Chondrocyte (in vitro differentiated cells): ENCODE results near the gene GNAI2. TPM values are rescaled to one million over a fixed set of nuclear protein-coding genes. Genes with fewer than 3 reads are reported as not detected.

Experiments
- DNase-seq: peaks from one replicate; pipeline ENCODE4 v3.0.0; 2021; ENCODE audit warnings: mixed read lengths, low spot score
- H3K27ac Mint-ChIP-seq: one replicate; pipeline ENCODE4 v1.8.0; 2021; ENCODE audit warnings: mild to moderate bottlenecking, moderate library complexity, mixed read lengths; ENCODE audit not compliant: unreplicated experiment
- H3K27me3 Mint-ChIP-seq: 2 replicates; pipeline ENCODE4 v1.8.0; 2021; ENCODE audit warnings: low read depth, mixed read lengths
- H3K36me3 Mint-ChIP-seq: 2 replicates; pipeline ENCODE4 v1.8.0; 2021; ENCODE audit warnings: low read depth, mixed read lengths
- H3K4me1 Mint-ChIP-seq: 2 replicates; pipeline ENCODE4 v1.8.0; 2021; ENCODE audit warnings: low read depth, mild to moderate bottlenecking, mixed read lengths
- H3K4me3 Mint-ChIP-seq: one replicate; pipeline ENCODE4 v1.8.0; 2021; ENCODE audit warnings: mild to moderate bottlenecking, moderate library complexity, mixed read lengths; ENCODE audit not compliant: unreplicated experiment
- H3K9me3 Mint-ChIP-seq: 2 replicates; pipeline ENCODE4 v1.8.0; 2021; ENCODE audit warnings: low read depth, mixed read lengths
- total RNA-seq: library from RNA; stranded (reverse); gene quantifications from 3 replicates; pipeline ENCODE4 v1.2.1, GENCODE V29; 2021
- TF ChIP-seq, protein P1 (sequence below): fragments of 200-600 bp; sonication (generic); IDR thresholded peaks from 2 replicates; pipeline ENCODE4 v1.5.0; 2021; ENCODE audit warnings: antibody characterized with exemption, mild to moderate bottlenecking, moderate library complexity

GNAI2 gene
- total RNA-seq, 1 donor from 2014 or later, result 444 TPM

DNA sequence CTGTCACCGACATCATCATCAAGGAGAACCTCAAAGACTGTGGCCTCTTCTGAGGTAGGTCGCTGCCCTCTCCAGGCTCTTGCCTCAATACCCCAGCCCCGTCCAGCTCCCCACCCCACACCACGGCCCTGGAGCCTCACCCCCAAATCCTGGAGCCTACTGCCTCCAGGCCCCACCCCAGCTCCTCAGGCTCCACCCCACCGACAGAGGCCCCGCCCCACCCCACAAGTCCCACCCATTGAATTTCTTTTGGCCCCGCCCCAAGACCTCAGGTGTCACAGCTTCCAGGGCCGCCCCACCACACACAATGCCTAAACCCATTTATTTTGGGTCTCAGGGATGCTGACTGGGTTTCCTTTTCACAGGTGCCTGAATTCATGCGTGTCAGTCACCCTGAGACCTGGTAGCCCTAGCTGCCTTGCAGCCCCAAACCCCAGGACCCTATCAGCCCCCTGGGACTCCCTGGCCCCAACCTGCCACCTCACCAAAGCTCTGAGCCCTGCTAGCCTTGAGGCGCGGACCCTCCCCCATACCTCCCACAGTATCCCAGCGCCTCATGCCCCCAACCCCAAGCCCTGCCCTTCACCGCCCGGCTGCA, 41.0 kb upstream of the GNAI2 start:
- Mint-ChIP-seq H3K4me1 (no peaks in the 10 kb centered on the region), H3K27ac (no peak overlapping the region), H3K4me3 (no peak overlapping the region), H3K36me3 (no peaks in the 10 kb centered on the region), H3K9me3 (no peaks in the 10 kb centered on the region), H3K27me3 (peaks cover 5% of the 10 kb centered on the region)
- no peak for DNase-seq
- TF ChIP-seq, protein P1, sequence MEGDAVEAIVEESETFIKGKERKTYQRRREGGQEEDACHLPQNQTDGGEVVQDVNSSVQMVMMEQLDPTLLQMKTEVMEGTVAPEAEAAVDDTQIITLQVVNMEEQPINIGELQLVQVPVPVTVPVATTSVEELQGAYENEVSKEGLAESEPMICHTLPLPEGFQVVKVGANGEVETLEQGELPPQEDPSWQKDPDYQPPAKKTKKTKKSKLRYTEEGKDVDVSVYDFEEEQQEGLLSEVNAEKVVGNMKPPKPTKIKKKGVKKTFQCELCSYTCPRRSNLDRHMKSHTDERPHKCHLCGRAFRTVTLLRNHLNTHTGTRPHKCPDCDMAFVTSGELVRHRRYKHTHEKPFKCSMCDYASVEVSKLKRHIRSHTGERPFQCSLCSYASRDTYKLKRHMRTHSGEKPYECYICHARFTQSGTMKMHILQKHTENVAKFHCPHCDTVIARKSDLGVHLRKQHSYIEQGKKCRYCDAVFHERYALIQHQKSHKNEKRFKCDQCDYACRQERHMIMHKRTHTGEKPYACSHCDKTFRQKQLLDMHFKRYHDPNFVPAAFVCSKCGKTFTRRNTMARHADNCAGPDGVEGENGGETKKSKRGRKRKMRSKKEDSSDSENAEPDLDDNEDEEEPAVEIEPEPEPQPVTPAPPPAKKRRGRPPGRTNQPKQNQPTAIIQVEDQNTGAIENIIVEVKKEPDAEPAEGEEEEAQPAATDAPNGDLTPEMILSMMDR, result peak; percentile 3

DNA sequence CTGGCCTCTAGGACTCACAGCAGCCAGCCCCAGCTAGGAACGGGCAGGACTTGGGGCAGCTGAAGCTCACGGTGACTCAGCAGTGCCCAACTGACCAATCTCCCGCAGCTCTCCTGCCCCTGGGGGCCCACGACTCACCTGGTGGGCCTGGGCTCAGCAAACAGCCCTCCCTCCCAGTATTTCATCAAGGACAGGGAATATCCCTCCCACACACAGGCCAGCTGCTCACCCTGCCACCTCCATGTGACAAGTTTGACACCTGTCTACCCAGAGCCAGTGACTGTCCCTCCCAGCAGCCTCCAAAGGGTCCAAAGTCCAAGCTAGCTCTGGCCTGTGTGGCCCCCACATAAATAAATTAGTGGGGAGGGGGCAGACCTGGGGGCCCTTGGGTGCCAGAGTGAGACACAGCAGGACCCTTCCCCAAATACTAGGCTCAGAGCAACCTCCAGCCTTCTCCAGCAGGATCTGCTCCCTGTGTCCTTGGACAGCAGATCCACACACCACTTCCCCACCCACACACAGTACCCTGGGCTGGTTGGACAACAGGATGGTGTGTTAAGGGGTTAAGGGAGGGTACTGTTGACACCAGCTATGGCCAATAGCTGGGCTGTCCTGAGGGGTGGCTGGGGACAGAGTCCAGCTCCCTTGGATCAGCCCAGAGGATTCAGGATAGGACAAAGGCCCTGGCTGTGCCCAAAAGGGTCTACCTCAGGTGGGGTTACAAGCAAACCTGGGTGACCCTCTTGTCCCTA, 40.3 kb upstream of the GNAI2 start:
- Mint-ChIP-seq H3K36me3 (no peaks in the 10 kb centered on the region), H3K27me3 (peaks cover 5% of the 10 kb centered on the region), H3K4me3 (no peak overlapping the region), H3K27ac (no peak overlapping the region), H3K9me3 (no peaks in the 10 kb centered on the region), H3K4me1 (no peaks in the 10 kb centered on the region)
- TF ChIP-seq, protein P1, result no peak
- DNase-seq, result no peak

DNA sequence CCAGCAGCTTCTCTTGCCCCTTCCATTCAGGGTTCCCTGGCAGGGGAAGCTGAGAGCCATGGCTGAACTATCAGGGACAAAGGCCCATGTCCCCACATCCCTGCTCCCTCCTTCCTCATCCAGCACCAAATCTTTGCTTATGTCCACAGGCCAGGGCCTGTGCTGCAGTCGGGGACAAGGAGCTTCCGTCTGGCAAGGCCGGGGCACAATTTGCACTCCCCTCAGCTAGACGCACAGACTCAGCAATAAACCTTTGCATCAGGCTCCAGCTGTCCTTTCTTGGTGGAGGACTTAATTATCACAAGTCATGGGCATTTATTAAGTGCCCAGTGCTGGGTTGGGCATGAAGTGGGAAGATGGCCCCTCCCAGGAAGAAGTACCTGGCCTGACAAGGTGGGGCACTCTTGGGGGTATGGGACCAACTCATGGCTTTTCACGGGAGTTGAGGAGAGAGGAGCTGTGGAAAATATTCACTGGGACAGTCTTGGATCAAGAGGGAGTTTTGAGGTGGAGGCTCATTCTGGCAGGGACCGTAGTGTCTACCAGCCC, 39.7 kb upstream of the GNAI2 start:
- H3K9me3 Mint-ChIP-seq, result no peaks in the 10 kb centered on the region

DNA sequence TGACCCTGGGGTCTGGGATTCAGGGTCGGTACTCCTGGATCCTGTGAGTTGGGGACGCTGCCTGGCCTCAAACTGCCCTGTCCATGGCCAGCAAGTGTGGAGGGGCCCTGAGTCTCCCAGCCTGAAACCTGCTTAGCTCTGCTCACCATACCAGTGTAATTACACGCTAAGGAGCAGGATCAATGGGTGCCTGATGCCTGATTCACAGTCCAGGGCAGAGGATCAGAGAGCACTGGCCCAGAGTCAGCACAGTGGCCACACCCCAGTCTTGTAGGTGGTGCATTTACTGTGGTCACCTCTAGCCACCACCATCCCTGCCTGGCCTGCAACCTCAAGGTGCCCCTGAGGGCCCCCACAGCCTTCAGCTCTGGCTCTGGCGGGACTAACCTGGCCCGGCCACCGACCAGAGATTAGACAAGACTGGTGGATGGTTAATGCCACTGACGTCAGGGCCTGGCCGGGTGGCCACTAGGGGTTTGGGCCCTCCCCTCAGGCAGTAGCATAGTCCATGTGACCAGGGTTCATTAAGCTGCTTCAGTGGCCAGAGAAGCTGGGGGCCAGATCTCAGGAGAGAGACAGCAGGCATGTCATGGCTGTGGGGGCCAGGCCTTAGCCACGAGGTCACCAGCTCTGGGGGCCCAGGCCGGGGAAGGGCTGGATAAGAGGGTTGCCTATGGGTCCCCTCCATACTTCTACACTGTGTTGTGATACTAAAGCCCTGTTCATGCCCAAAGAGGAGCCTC, 34.3 kb upstream of the GNAI2 start:
- Mint-ChIP-seq H3K4me3 (no peak overlapping the region), H3K27ac (no peak overlapping the region), H3K27me3 (peaks cover 20% of the 10 kb centered on the region), H3K4me1 (peaks cover 4% of the 10 kb centered on the region), H3K9me3 (no peaks in the 10 kb centered on the region), H3K36me3 (no peaks in the 10 kb centered on the region)
- DNase-seq, result no peak
- TF ChIP-seq, protein P1, result no peak

More for the DNA sequence above, 39.7 kb upstream of the GNAI2 start:
- H3K27ac Mint-ChIP-seq, result no peak overlapping the region
- no peaks in the 10 kb centered on the region for H3K36me3 Mint-ChIP-seq
- DNase-seq, result no peak
- no peak overlapping the region for H3K4me3 Mint-ChIP-seq
- H3K4me1 Mint-ChIP-seq, result no peaks in the 10 kb centered on the region
- TF ChIP-seq, protein P1, result no peak
- H3K27me3 Mint-ChIP-seq, result peaks cover 10% of the 10 kb centered on the region
